Esophagus squamous epithelium (tissue), 4 donors: ENCODE data around the gene SCNN1B.

Experiments
- POLR2A ChIP-seq, 4 donors: fragments of 450-650 bp; IDR thresholded peaks; one replicate each; pipeline ENCODE4 v1.6.1; 2017; ENCODE audit warnings: antibody characterized with exemption in 4 of 4, mild to moderate bottlenecking in 4 of 4, moderate library complexity in 3 of 4
- TF ChIP-seq, protein P1 (sequence below), 6 experiments: fragments of 450-650 bp in 4 of 6; fragments of 200-600 bp in 2 of 6; sonication (generic) in 2 of 6; IDR thresholded peaks; one replicate each; pipeline ENCODE4 v1.5.1; 2016 to 2019; ENCODE audit warnings: antibody characterized with exemption in 6 of 6, mild to moderate bottlenecking in 4 of 6, moderate library complexity in 4 of 6

DNA sequence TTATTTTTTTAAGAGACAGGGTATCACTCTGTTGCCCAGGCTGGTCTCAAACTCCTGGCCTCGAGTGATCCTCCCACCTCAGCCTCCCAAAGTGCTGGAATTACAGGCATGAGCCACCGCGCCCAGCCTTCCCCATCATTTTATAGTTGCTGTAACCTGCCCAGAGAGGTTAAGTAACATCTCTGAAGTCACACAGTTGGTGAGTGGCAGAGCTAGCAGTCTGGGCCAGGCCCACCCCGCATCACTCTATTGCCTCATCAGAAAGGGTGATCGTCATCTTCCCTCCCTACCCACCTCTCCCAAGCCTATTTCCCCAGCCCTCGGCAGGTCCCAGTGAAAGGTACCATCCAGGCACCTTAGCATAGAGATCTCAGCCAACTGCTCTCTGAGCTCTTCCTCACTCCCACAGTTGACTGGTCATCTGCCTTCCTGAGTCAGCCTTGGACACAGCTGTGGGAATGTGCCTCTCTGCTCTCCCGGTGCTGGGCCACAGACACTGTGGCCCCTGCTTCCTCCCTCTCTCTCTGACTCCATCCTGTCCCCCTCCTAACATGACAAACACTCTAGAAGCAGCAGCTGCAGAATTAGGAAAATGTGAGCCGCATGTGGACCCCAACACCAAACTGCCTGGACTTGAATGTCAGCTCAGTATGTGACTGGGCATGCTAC lies 57.1 kb downstream of the SCNN1B start:
- TF ChIP-seq, protein P1, sequence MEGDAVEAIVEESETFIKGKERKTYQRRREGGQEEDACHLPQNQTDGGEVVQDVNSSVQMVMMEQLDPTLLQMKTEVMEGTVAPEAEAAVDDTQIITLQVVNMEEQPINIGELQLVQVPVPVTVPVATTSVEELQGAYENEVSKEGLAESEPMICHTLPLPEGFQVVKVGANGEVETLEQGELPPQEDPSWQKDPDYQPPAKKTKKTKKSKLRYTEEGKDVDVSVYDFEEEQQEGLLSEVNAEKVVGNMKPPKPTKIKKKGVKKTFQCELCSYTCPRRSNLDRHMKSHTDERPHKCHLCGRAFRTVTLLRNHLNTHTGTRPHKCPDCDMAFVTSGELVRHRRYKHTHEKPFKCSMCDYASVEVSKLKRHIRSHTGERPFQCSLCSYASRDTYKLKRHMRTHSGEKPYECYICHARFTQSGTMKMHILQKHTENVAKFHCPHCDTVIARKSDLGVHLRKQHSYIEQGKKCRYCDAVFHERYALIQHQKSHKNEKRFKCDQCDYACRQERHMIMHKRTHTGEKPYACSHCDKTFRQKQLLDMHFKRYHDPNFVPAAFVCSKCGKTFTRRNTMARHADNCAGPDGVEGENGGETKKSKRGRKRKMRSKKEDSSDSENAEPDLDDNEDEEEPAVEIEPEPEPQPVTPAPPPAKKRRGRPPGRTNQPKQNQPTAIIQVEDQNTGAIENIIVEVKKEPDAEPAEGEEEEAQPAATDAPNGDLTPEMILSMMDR (IDR thresholded peaks at IDR 0.05), result no peak
- TF ChIP-seq POLR2A (IDR thresholded peaks at IDR 0.05), result no peak
